ENCODE data around the gene CISD3.

The CISD3 gene

GRCh38 chr17:38729886-38730525 lies at the start of gene CISD3:
Gene CISD3, plus strand, starts transcription at chr17:38730341. Its CDS starts 18 bp downstream, at chr17:38730359.
- peaks cover 35% of the 10 kb centered on the region for H3K36me3 ChIP-seq
- H3K9me3 ChIP-seq (ENCODE audit: severe bottlenecking), result no peaks in the 10 kb centered on the region
- H3K27ac ChIP-seq, result peak within 1 kb of the TSS; percentile 71
- TF ChIP-seq CTCF (IDR thresholded peaks at IDR 0.05; ENCODE audit: low read depth, low read length), result peak; percentile 58
- H3K27me3 ChIP-seq (ENCODE audit: insufficient read depth, low read depth, severe bottlenecking), result no peaks in the 10 kb centered on the region
- peak within 1 kb of the TSS; percentile 65 for H3K4me3 ChIP-seq (ENCODE audit: low read depth, low read length)
- peak; percentile 80 for DNase-seq

GRCh38 chr17:38681096-38681495 lies 49.0 kb upstream of the CISD3 start:
- H3K4me3 ChIP-seq (ENCODE audit: low read depth, low read length), result no peak overlapping the region
- no peaks in the 10 kb centered on the region for H3K27me3 ChIP-seq (ENCODE audit: insufficient read depth, low read depth, severe bottlenecking)
- H3K27ac ChIP-seq, result no peak overlapping the region
- no peaks in the 10 kb centered on the region for H3K9me3 ChIP-seq (ENCODE audit: severe bottlenecking)
- DNase-seq, result no peak
- no peak for TF ChIP-seq CTCF (IDR thresholded peaks at IDR 0.05; ENCODE audit: low read depth, low read length)
- no peaks in the 10 kb centered on the region for H3K36me3 ChIP-seq

- no peak for TF ChIP-seq CTCF (IDR thresholded peaks at IDR 0.05; ENCODE audit: low read depth, low read length)
- Histone ChIP-seq H3K4me3 (ENCODE audit: low read depth, low read length) (no peak overlapping the region), H3K9me3 (ENCODE audit: severe bottlenecking) (no peaks in the 10 kb centered on the region), H3K27me3 (ENCODE audit: insufficient read depth, low read depth, severe bottlenecking) (no peaks in the 10 kb centered on the region), H3K27ac (no peak overlapping the region), H3K36me3 (no peaks in the 10 kb centered on the region)
- DNase-seq, result no peak
Measured at GRCh38 chr17:38685491-38685890, 44.6 kb upstream of the CISD3 start.

- Histone ChIP-seq H3K27me3 (ENCODE audit: insufficient read depth, low read depth, severe bottlenecking) (no peaks in the 10 kb centered on the region), H3K27ac (no peak overlapping the region), H3K36me3 (no peaks in the 10 kb centered on the region), H3K9me3 (ENCODE audit: severe bottlenecking) (no peaks in the 10 kb centered on the region), H3K4me3 (ENCODE audit: low read depth, low read length) (no peak overlapping the region)
- TF ChIP-seq CTCF (IDR thresholded peaks at IDR 0.05; ENCODE audit: low read depth, low read length), result no peak
- no peak for DNase-seq
Measured at GRCh38 chr17:38687286-38687685, 42.9 kb upstream of the CISD3 start.

- Histone ChIP-seq H3K4me3 (ENCODE audit: low read depth, low read length) (no peak overlapping the region), H3K36me3 (no peaks in the 10 kb centered on the region), H3K27ac (no peak overlapping the region), H3K27me3 (ENCODE audit: insufficient read depth, low read depth, severe bottlenecking) (no peaks in the 10 kb centered on the region), H3K9me3 (ENCODE audit: severe bottlenecking) (no peaks in the 10 kb centered on the region)
- TF ChIP-seq CTCF (IDR thresholded peaks at IDR 0.05; ENCODE audit: low read depth, low read length), result no peak
- no peak for DNase-seq
Measured at GRCh38 chr17:38690386-38690785, 39.8 kb upstream of the CISD3 start.

GRCh38 chr17:38691154-38691553 lies 39.0 kb upstream of the CISD3 start:
- Histone ChIP-seq H3K4me3 (ENCODE audit: low read depth, low read length) (no peak overlapping the region), H3K27ac (no peak overlapping the region), H3K9me3 (ENCODE audit: severe bottlenecking) (no peaks in the 10 kb centered on the region), H3K36me3 (no peaks in the 10 kb centered on the region), H3K27me3 (ENCODE audit: insufficient read depth, low read depth, severe bottlenecking) (no peaks in the 10 kb centered on the region)
- no peak for DNase-seq
- no peak for TF ChIP-seq CTCF (IDR thresholded peaks at IDR 0.05; ENCODE audit: low read depth, low read length)

Data from WERI-Rb-1 (cell line).